ENCODE measurements around the gene SLC38A9. TPM values are rescaled to one million over a fixed set of nuclear protein-coding genes. Genes with fewer than 3 reads are reported as not detected.
A peak's percentile ranks its signal among the peaks of the same experiment; 100 is the strongest.
"Not testable (repeated sequence)": the region's sequence is repeated elsewhere in the genome, so short reads cannot be mapped to it uniquely, and the experiment has no call there.

Gene SLC38A9
- total RNA-seq = 10 to 100 TPM in 1 of 2 experiments, 1 to 10 TPM in 1; 9.2 to 10.1 TPM

- DNase-seq = peak; percentile 97
- intact Hi-C loops (cut with micrococcal nuclease) = loop anchor here (1.0 to 10.0 kb wide), 9 partner anchors 59 to 540 kb away; partner anchors contain the start of genes CDC20B, IL31RA, MCIDAS and PLPP1
- H3K27ac Mint-ChIP-seq = peak within 1 kb of the TSS; percentile 62
- no peaks in the 10 kb centered on the region for H3K36me3 Mint-ChIP-seq (ENCODE audit: low read depth)
- H3K4me1 Mint-ChIP-seq (ENCODE audit: low read depth) = peaks cover 23% of the 10 kb centered on the region
- H3K4me3 Mint-ChIP-seq = peak within 1 kb of the TSS; percentile 92
- peaks cover 2% of the 10 kb centered on the region for H3K9me3 Mint-ChIP-seq
- CTCF ChIA-PET = no interaction called here
- no peaks in the 10 kb centered on the region for H3K27me3 Mint-ChIP-seq (ENCODE audit: low read depth)
These were observed at the start of gene SLC38A9 for GRCh38 chr5:55712023-55712859. Gene SLC38A9 (minus strand): TSS chr5:55712324. CDS start chr5:55697958, 14,366 bp downstream.

GRCh38 chr5:55761721-55762120 is 49.6 kb upstream of the SLC38A9 start:
- H3K36me3 Mint-ChIP-seq (ENCODE audit: low read depth); H3K9me3 Mint-ChIP-seq; H3K27me3 Mint-ChIP-seq (ENCODE audit: low read depth); intact Hi-C loops (cut with micrococcal nuclease); CTCF ChIA-PET; DNase-seq; H3K4me3 Mint-ChIP-seq; H3K27ac Mint-ChIP-seq: not testable (repeated sequence)
- H3K4me1 Mint-ChIP-seq (ENCODE audit: low read depth) = peaks cover 19% of the 10 kb centered on the region

- H3K4me1 Mint-ChIP-seq (ENCODE audit: low read depth) = peaks cover 12% of the 10 kb centered on the region
- no peak overlapping the region for H3K4me3 Mint-ChIP-seq
- H3K27me3 Mint-ChIP-seq (ENCODE audit: low read depth) = peaks cover 3% of the 10 kb centered on the region
- CTCF ChIA-PET = no interaction called here
- intact Hi-C loops (cut with micrococcal nuclease) = loop anchor here (1.0 kb wide), 1 partner anchor 13 kb away; no protein-coding TSS in a partner anchor
- H3K9me3 Mint-ChIP-seq = no peaks in the 10 kb centered on the region
- H3K36me3 Mint-ChIP-seq (ENCODE audit: low read depth) = no peaks in the 10 kb centered on the region
- no peak for DNase-seq
- H3K27ac Mint-ChIP-seq = peak overlapping the region; percentile 64
These were observed 46.6 kb upstream of the SLC38A9 start for GRCh38 chr5:55758714-55759113.

GRCh38 chr5:55758231-55758630 is 46.1 kb upstream of the SLC38A9 start:
- intact Hi-C loops (cut with micrococcal nuclease) = loop anchor here (1.0 kb wide), 1 partner anchor 13 kb away; no protein-coding TSS in a partner anchor
- no peak for DNase-seq
- Mint-ChIP-seq H3K4me3 (no peak overlapping the region), H3K36me3 (ENCODE audit: low read depth) (no peaks in the 10 kb centered on the region), H3K27me3 (ENCODE audit: low read depth) (peaks cover 3% of the 10 kb centered on the region), H3K4me1 (ENCODE audit: low read depth) (peaks cover 9% of the 10 kb centered on the region), H3K27ac (peak overlapping the region; percentile 64), H3K9me3 (no peaks in the 10 kb centered on the region)
- CTCF ChIA-PET = no interaction called here

- DNase-seq = no peak
- H3K4me1 Mint-ChIP-seq (ENCODE audit: low read depth) = no peaks in the 10 kb centered on the region
- no peak overlapping the region for H3K4me3 Mint-ChIP-seq
- peaks cover 3% of the 10 kb centered on the region for H3K27me3 Mint-ChIP-seq (ENCODE audit: low read depth)
- intact Hi-C loops (cut with micrococcal nuclease) = no loop called here
- H3K9me3 Mint-ChIP-seq = no peaks in the 10 kb centered on the region
- CTCF ChIA-PET = no interaction called here
- H3K27ac Mint-ChIP-seq = no peak overlapping the region
- no peaks in the 10 kb centered on the region for H3K36me3 Mint-ChIP-seq (ENCODE audit: low read depth)
These were observed 38.4 kb upstream of the SLC38A9 start for GRCh38 chr5:55750499-55750898.

GRCh38 chr5:55750063-55750462 is 37.9 kb upstream of the SLC38A9 start:
- Mint-ChIP-seq H3K9me3 (no peaks in the 10 kb centered on the region), H3K4me1 (ENCODE audit: low read depth) (no peaks in the 10 kb centered on the region), H3K27ac (no peak overlapping the region), H3K27me3 (ENCODE audit: low read depth) (peaks cover 3% of the 10 kb centered on the region), H3K36me3 (ENCODE audit: low read depth) (no peaks in the 10 kb centered on the region), H3K4me3 (no peak overlapping the region)
- CTCF ChIA-PET = no interaction called here
- intact Hi-C loops (cut with micrococcal nuclease) = no loop called here
- no peak for DNase-seq

- intact Hi-C loops (cut with micrococcal nuclease) = no loop called here
- no peaks in the 10 kb centered on the region for H3K36me3 Mint-ChIP-seq (ENCODE audit: low read depth)
- H3K27me3 Mint-ChIP-seq (ENCODE audit: low read depth) = peaks cover 3% of the 10 kb centered on the region
- CTCF ChIA-PET = no interaction called here
- DNase-seq = no peak
- no peak overlapping the region for H3K4me3 Mint-ChIP-seq
- H3K4me1 Mint-ChIP-seq (ENCODE audit: low read depth) = no peaks in the 10 kb centered on the region
- no peak overlapping the region for H3K27ac Mint-ChIP-seq
- H3K9me3 Mint-ChIP-seq = no peaks in the 10 kb centered on the region
These were observed 37.3 kb upstream of the SLC38A9 start for GRCh38 chr5:55749387-55749786.

GRCh38 chr5:55747778-55748318 is 35.7 kb upstream of the SLC38A9 start:
- CTCF ChIA-PET = no interaction called here
- Mint-ChIP-seq H3K27ac (no peak overlapping the region), H3K36me3 (ENCODE audit: low read depth) (no peaks in the 10 kb centered on the region)

GRCh38 chr5:55742778-55743177 is 30.7 kb upstream of the SLC38A9 start:
- H3K27ac Mint-ChIP-seq = no peak overlapping the region
- intact Hi-C loops (cut with micrococcal nuclease) = no loop called here
- no peaks in the 10 kb centered on the region for H3K9me3 Mint-ChIP-seq
- no peaks in the 10 kb centered on the region for H3K27me3 Mint-ChIP-seq (ENCODE audit: low read depth)
- no peak for DNase-seq
- CTCF ChIA-PET = interaction anchor here (0.6 to 1.6 kb wide), 2 partner anchors 33 to 112 kb away, joined by 3 read pairs; no protein-coding TSS in a partner anchor
- no peaks in the 10 kb centered on the region for H3K4me1 Mint-ChIP-seq (ENCODE audit: low read depth)
- H3K4me3 Mint-ChIP-seq = no peak overlapping the region
- no peaks in the 10 kb centered on the region for H3K36me3 Mint-ChIP-seq (ENCODE audit: low read depth)

More at GRCh38 chr5:55747778-55748318, 35.7 kb upstream of the SLC38A9 start:
- H3K9me3 Mint-ChIP-seq = no peaks in the 10 kb centered on the region
- H3K4me3 Mint-ChIP-seq = no peak overlapping the region
- intact Hi-C loops (cut with micrococcal nuclease) = no loop called here
- no peaks in the 10 kb centered on the region for H3K4me1 Mint-ChIP-seq (ENCODE audit: low read depth)
- no peak for DNase-seq
- peaks cover 3% of the 10 kb centered on the region for H3K27me3 Mint-ChIP-seq (ENCODE audit: low read depth)

GRCh38 chr5:55737793-55738192 is 25.7 kb upstream of the SLC38A9 start, which contains the start of gene DDX4:
Gene DDX4 (plus strand): TSS chr5:55738061. CDS start chr5:55738964, 903 bp downstream.
- Mint-ChIP-seq H3K9me3 (no peaks in the 10 kb centered on the region), H3K27me3 (ENCODE audit: low read depth) (no peaks in the 10 kb centered on the region), H3K4me3 (no peak within 1 kb of the TSS), H3K4me1 (ENCODE audit: low read depth) (no peaks in the 10 kb centered on the region), H3K27ac (no peak within 1 kb of the TSS), H3K36me3 (ENCODE audit: low read depth) (no peaks in the 10 kb centered on the region)
- DNase-seq = no peak
- intact Hi-C loops (cut with micrococcal nuclease) = no loop called here
- CTCF ChIA-PET = no interaction called here

GRCh38 chr5:55734658-55735057 is 22.5 kb upstream of the SLC38A9 start:
- intact Hi-C loops (cut with micrococcal nuclease) = no loop called here
- CTCF ChIA-PET = no interaction called here
- Mint-ChIP-seq H3K27me3 (ENCODE audit: low read depth) (no peaks in the 10 kb centered on the region), H3K9me3 (no peaks in the 10 kb centered on the region), H3K27ac (no peak overlapping the region), H3K4me1 (ENCODE audit: low read depth) (no peaks in the 10 kb centered on the region), H3K4me3 (no peak overlapping the region), H3K36me3 (ENCODE audit: low read depth) (no peaks in the 10 kb centered on the region)
- no peak for DNase-seq

- H3K4me1 Mint-ChIP-seq (ENCODE audit: low read depth) = no peaks in the 10 kb centered on the region
- CTCF ChIA-PET = no interaction called here
- DNase-seq = no peak
- H3K9me3 Mint-ChIP-seq = no peaks in the 10 kb centered on the region
- H3K27ac Mint-ChIP-seq = no peak overlapping the region
- intact Hi-C loops (cut with micrococcal nuclease) = no loop called here
- H3K4me3 Mint-ChIP-seq = no peak overlapping the region
- no peaks in the 10 kb centered on the region for H3K36me3 Mint-ChIP-seq (ENCODE audit: low read depth)
- H3K27me3 Mint-ChIP-seq (ENCODE audit: low read depth) = no peaks in the 10 kb centered on the region
These were observed 20.5 kb upstream of the SLC38A9 start for GRCh38 chr5:55732585-55732984.

GRCh38 chr5:55731848-55732247 is 19.7 kb upstream of the SLC38A9 start:
- Mint-ChIP-seq H3K27ac (no peak overlapping the region), H3K4me3 (no peak overlapping the region), H3K36me3 (ENCODE audit: low read depth) (no peaks in the 10 kb centered on the region), H3K27me3 (ENCODE audit: low read depth) (no peaks in the 10 kb centered on the region), H3K4me1 (ENCODE audit: low read depth) (no peaks in the 10 kb centered on the region), H3K9me3 (no peaks in the 10 kb centered on the region)
- intact Hi-C loops (cut with micrococcal nuclease) = no loop called here
- no peak for DNase-seq
- CTCF ChIA-PET = no interaction called here
